H9 (cell line): ENCODE measurements around the gene SUPT5H. TPM values are rescaled to one million over a fixed set of nuclear protein-coding genes. Genes with fewer than 3 reads are reported as not detected.
A peak's percentile ranks its signal among the peaks of the same experiment; 100 is the strongest.

Experiments used
- DNase-seq: peaks from one replicate; pipeline ENCODE4 v3.0.0-alpha.2; 2017
- H2AFZ ChIP-seq: one replicate; pipeline ENCODE4 v1.6.1; 2013; ENCODE audit warnings: mild to moderate bottlenecking, low read length, control low read depth, moderate library complexity
- H2AK5ac ChIP-seq: 2 replicates; pipeline ENCODE4 v1.6.1; 2013; ENCODE audit warnings: low read length, control low read depth, mixed read lengths; ENCODE audit not compliant: insufficient read length
- H2BK120ac ChIP-seq: one replicate; pipeline ENCODE4 v1.6.1; 2013; ENCODE audit warnings: low read depth, mild to moderate bottlenecking, low read length, control low read depth, inconsistent platforms; ENCODE audit not compliant: poor library complexity, severe bottlenecking
- H2BK12ac ChIP-seq: 2 replicates; pipeline ENCODE4 v1.6.1; 2013; ENCODE audit warnings: low read length, control low read depth, mixed read lengths, low read depth; ENCODE audit not compliant: insufficient read length
- H2BK15ac ChIP-seq: 2 replicates; pipeline ENCODE4 v1.6.1; 2013; ENCODE audit warnings: low read depth, low read length, control low read depth
- H2BK20ac ChIP-seq: one replicate; pipeline ENCODE4 v1.6.1; 2013; ENCODE audit warnings: low read depth, mild to moderate bottlenecking, low read length, control low read depth, inconsistent platforms; ENCODE audit not compliant: poor library complexity, severe bottlenecking
- H2BK5ac ChIP-seq: 2 replicates; pipeline ENCODE4 v1.6.1; 2013; ENCODE audit warnings: low read length, control low read depth, mixed read lengths; ENCODE audit not compliant: insufficient read length
- H3K14ac ChIP-seq: 2 replicates; pipeline ENCODE4 v1.6.1; 2013; ENCODE audit warnings: low read length, control low read depth; ENCODE audit not compliant: insufficient read depth
- H3K18ac ChIP-seq: 2 replicates; pipeline ENCODE4 v1.6.1; 2013; ENCODE audit warnings: low read depth, mild to moderate bottlenecking, mixed read lengths, low read length, control low read depth; ENCODE audit not compliant: insufficient read length
- H3K23ac ChIP-seq: 2 replicates; pipeline ENCODE4 v1.6.1; 2013; ENCODE audit warnings: low read length, control low read depth, mixed read lengths, low read depth; ENCODE audit not compliant: insufficient read length
- H3K23me2 ChIP-seq: 2 replicates; pipeline ENCODE4 v1.6.1; 2013; ENCODE audit warnings: low read depth, mild to moderate bottlenecking, mixed read lengths, low read length, control low read depth; ENCODE audit not compliant: insufficient read length, poor library complexity, severe bottlenecking
- H3K27ac ChIP-seq: 2 replicates; pipeline ENCODE4 v1.5.1; 2013; ENCODE audit warnings: low read length, control low read depth, mixed read lengths, low read depth; ENCODE audit not compliant: insufficient read length
- H3K27me3 ChIP-seq: 2 replicates; pipeline ENCODE4 v1.6.1; 2013; ENCODE audit warnings: low read length, control low read depth, inconsistent platforms; ENCODE audit not compliant: insufficient read depth
- H3K4ac ChIP-seq: 2 replicates; pipeline ENCODE4 v1.6.1; 2013; ENCODE audit warnings: low read depth, mild to moderate bottlenecking, control low read depth, inconsistent platforms, low read length, moderate library complexity
- H3K4me1 ChIP-seq: 2 replicates; pipeline ENCODE4 v1.6.1; 2013; ENCODE audit warnings: low read length, control low read depth, inconsistent platforms; ENCODE audit not compliant: insufficient read depth
- H3K4me2 ChIP-seq: 2 replicates; pipeline ENCODE4 v1.6.1; 2013; ENCODE audit warnings: low read length, control low read depth, mixed read lengths; ENCODE audit not compliant: insufficient read length, insufficient read depth
- H3K56ac ChIP-seq: 2 replicates; pipeline ENCODE4 v1.6.1; 2013; ENCODE audit warnings: low read depth, mild to moderate bottlenecking, mixed read lengths, low read length, control low read depth; ENCODE audit not compliant: insufficient read length
- H3K79me1 ChIP-seq: 2 replicates; pipeline ENCODE4 v1.6.1; 2013; ENCODE audit warnings: low read depth, mild to moderate bottlenecking, moderate library complexity, low read length, control low read depth, inconsistent platforms; ENCODE audit not compliant: insufficient read depth, poor library complexity, severe bottlenecking
- H3K79me2 ChIP-seq: 2 replicates; pipeline ENCODE4 v1.6.1; 2013; ENCODE audit warnings: low read length, control low read depth, inconsistent platforms; ENCODE audit not compliant: insufficient read depth
- H3K9ac ChIP-seq: 2 replicates; pipeline ENCODE4 v1.6.1; 2013; ENCODE audit warnings: low read length, control low read depth, mixed read lengths; ENCODE audit not compliant: insufficient read length; ENCODE audit errors: extremely low read depth
- H3K9me3 ChIP-seq: one replicate; pipeline ENCODE4 v1.6.1; 2013; ENCODE audit warnings: low read depth, low read length, inconsistent platforms; ENCODE audit not compliant: control insufficient read depth
- H3T11ph ChIP-seq: one replicate; pipeline ENCODE4 v1.6.1; 2013; ENCODE audit warnings: mild to moderate bottlenecking, low read length, control low read depth, inconsistent platforms
- H4K20me1 ChIP-seq: one replicate; pipeline ENCODE4 v1.6.1; 2013; ENCODE audit not compliant: control insufficient read depth, insufficient read length, insufficient read depth
- H4K5ac ChIP-seq: 2 replicates; pipeline ENCODE4 v1.6.1; 2013; ENCODE audit warnings: low read depth, mild to moderate bottlenecking, mixed read lengths, low read length, control low read depth; ENCODE audit not compliant: insufficient read length
- H4K8ac ChIP-seq: replicated peaks from 2 replicates; pipeline ENCODE4 v1.6.1; 2013; ENCODE audit warnings: low read length, control low read depth, mixed read lengths, low read depth; ENCODE audit not compliant: insufficient read length
- H4K91ac ChIP-seq: 2 replicates; pipeline ENCODE4 v1.6.1; 2013; ENCODE audit warnings: low read depth, mild to moderate bottlenecking, moderate library complexity, mixed read lengths, low read length, control low read depth; ENCODE audit not compliant: insufficient read length
- H3K27ac Mint-ChIP-seq, 3 experiments: 2 replicates in 2 of 3; 3 replicates in 1 of 3; pipeline ENCODE4 v1.8.0; 2020 to 2021; ENCODE audit warnings: mixed read lengths in 3 of 3, mild to moderate bottlenecking in 1 of 3, moderate library complexity in 1 of 3
- H3K27me3 Mint-ChIP-seq: 2 replicates; pipeline ENCODE4 v1.8.0; 2021; ENCODE audit warnings: low read depth, mild to moderate bottlenecking, moderate library complexity, mixed read lengths
- H3K36me3 Mint-ChIP-seq, 3 experiments: 2 replicates in 2 of 3; 3 replicates in 1 of 3; pipeline ENCODE4 v1.8.0; 2020 to 2021; ENCODE audit warnings: low read depth in 3 of 3, mixed read lengths in 3 of 3; ENCODE audit not compliant: insufficient read depth in 1 of 3
- H3K4me1 Mint-ChIP-seq, 2 experiments: 2 replicates each; pipeline ENCODE4 v1.8.0; 2020; ENCODE audit warnings: mixed read lengths in 2 of 2
- H3K4me3 Mint-ChIP-seq, 2 experiments: 2 replicates in 1 of 2; 3 replicates in 1 of 2; pipeline ENCODE4 v1.8.0; 2020 to 2021; ENCODE audit warnings: mild to moderate bottlenecking in 2 of 2, mixed read lengths in 2 of 2, moderate library complexity in 1 of 2
- H3K9me3 Mint-ChIP-seq, 2 experiments: 2 replicates in 1 of 2; 3 replicates in 1 of 2; pipeline ENCODE4 v1.8.0; 2020; ENCODE audit warnings: mild to moderate bottlenecking in 2 of 2, mixed read lengths in 2 of 2, moderate library complexity in 1 of 2
- CTCF ChIP-seq: fragments of 200-600 bp; sonication (generic); conservative IDR thresholded peaks from 3 replicates; pipeline ENCODE4 v1.8.0; 2021; ENCODE audit warnings: antibody characterized with exemption, mild to moderate bottlenecking
- WGBS: extraction: QIAGEN DNeasy Blood & Tissue Kit; methylation state at CpG from one replicate; pipeline ENCODE4 v1.1.7; 2013; ENCODE audit warnings: missing lambda C conversion rate, low lambda C conversion rate, mixed read lengths; ENCODE audit not compliant: insufficient read length; ENCODE audit errors: extremely low coverage; 5-methylcytosine and 5-hydroxymethylcytosine counted together
- total RNA-seq: library from RNA; stranded (reverse); gene quantifications from 2 replicates; pipeline ENCODE4 v1.2.1, GENCODE V29; 2021

Gene SUPT5H
- total RNA-seq, 1 experiment from 2014 or later: 145 TPM

- peak overlapping the region in 1 of 2 experiments; percentile 83; a peak in 1 of 5 replicates for H3K4me3 Mint-ChIP-seq
- Histone ChIP-seq H2BK5ac (no peak overlapping the region), H3K27me3 (peaks cover 19% of the 10 kb centered on the region; the same call in 1 of the 2 replicates), H3K79me1 (no peaks in the 10 kb centered on the region), H3K9me3 (no peaks in the 10 kb centered on the region), H2BK12ac (no peak overlapping the region), H4K91ac (no peak overlapping the region), H3K23me2 (peaks cover 10% of the 10 kb centered on the region), H2BK20ac (no peak overlapping the region), H3K14ac (no peak overlapping the region), H2BK15ac (no peak overlapping the region), H3T11ph (no peak overlapping the region), H4K8ac (no peak overlapping the region), H3K79me2 (no peaks in the 10 kb centered on the region), H3K4ac (no peak overlapping the region), H2AK5ac (no peak overlapping the region), H4K5ac (no peak overlapping the region), H3K18ac (no peak overlapping the region), H4K20me1 (no peaks in the 10 kb centered on the region), H2AFZ (no peak overlapping the region), H3K4me1 (no peaks in the 10 kb centered on the region), H3K4me2 (no peak overlapping the region), H2BK120ac (no peak overlapping the region), H3K27ac (no peak overlapping the region), H3K56ac (no peak overlapping the region), H3K23ac (no peak overlapping the region), H3K9ac (no peak overlapping the region)
- no peak for DNase-seq
- H3K4me1 Mint-ChIP-seq: peaks cover 9 to 10% of the 10 kb centered on the region in 2 experiments
- WGBS: no CpG with 5 or more reads among the region's 9 CpGs
- H3K27ac Mint-ChIP-seq: no peak overlapping the region
- TF ChIP-seq CTCF: no peak
- peaks cover 86% of the 10 kb centered on the region for H3K27me3 Mint-ChIP-seq
- peaks cover 7 to 11% of the 10 kb centered on the region in 2 experiments; a peak in 4 of 5 replicates for H3K9me3 Mint-ChIP-seq
- H3K36me3 Mint-ChIP-seq: peaks cover 0 to 5% (median 3%) of the 10 kb centered on the region in 3 experiments; a peak in 2 of 7 replicates
Observed at GRCh38 chr19:39508629-39509028, 63.2 kb downstream of the SUPT5H start.
